ENCODE data around the gene RLF.

- no peak for TF ChIP-seq CTCF (optimal IDR thresholded peaks at IDR 0.05 in 1 of 3, IDR thresholded peaks at IDR 0.05 in 1 of 3, conservative IDR thresholded peaks at IDR 0.05 in 1 of 3; ENCODE audit: extremely low read depth in 1 of 3, insufficient read depth in 2 of 3, low read length in 3 of 3)
- no peak for TF ChIP-seq EZH2 (IDR thresholded peaks at IDR 0.05; ENCODE audit: low read length)
Measured at GRCh38 chr1:40114400-40114799, 46.8 kb upstream of the RLF start.
